HG03558 (cell line): ENCODE measurements around the gene AIF1.

Experiments used
- ATAC-seq: cut with Tn5 transposase; IDR thresholded peaks from one replicate; pipeline ENCODE4 v1.9.1; 2021; ENCODE audit warnings: moderate number of reproducible peaks; ENCODE audit not compliant: unreplicated experiment; ENCODE audit errors: extremely low read depth

AIF1 gene

GRCh38 chr6:31661262-31662123, 46.5 kb downstream of the AIF1 start:
- no peak for ATAC-seq

- ATAC-seq, result no peak
These were observed 47.2 kb downstream of the AIF1 start for GRCh38 chr6:31662124-31662723.

GRCh38 chr6:31663126-31663960, 48.3 kb downstream of the AIF1 start:
- ATAC-seq, result no peak

- no peak for ATAC-seq
These were observed 49.1 kb downstream of the AIF1 start for GRCh38 chr6:31663961-31664789.

- no peak for ATAC-seq
These were observed 49.9 kb downstream of the AIF1 start, which contains the start of gene GPANK1 for GRCh38 chr6:31664790-31665500. TSS of gene GPANK1 (minus strand) at chr6:31664997. CDS start at chr6:31664478, 519 bp downstream.

- ATAC-seq, result peak; percentile 45
These were observed 50.7 kb downstream of the AIF1 start, which contains the start of gene CSNK2B for GRCh38 chr6:31665501-31666336. TSS of gene CSNK2B (plus strand) at chr6:31666080. CDS start at chr6:31666832, 752 bp downstream.

- ATAC-seq, result no peak
These were observed 51.4 kb downstream of the AIF1 start for GRCh38 chr6:31666337-31666965.
